Thyroid gland (tissue), 4 donors: Measurements from ENCODE around the gene MACROH2A1.

Experiments used
- CTCF ChIP-seq, 6 experiments: fragments of 200-600 bp in 3 of 6; fragments of 450-650 bp in 3 of 6; sonication (generic) in 3 of 6; IDR thresholded peaks; one replicate each; pipeline ENCODE4 v1.5.1; 2016 to 2019; ENCODE audit warnings: antibody characterized with exemption in 6 of 6, mild to moderate bottlenecking in 2 of 6, inconsistent platforms in 1 of 6, moderate library complexity in 1 of 6
- POLR2A ChIP-seq, 2 donors: fragments of 450-650 bp; IDR thresholded peaks; one replicate each; pipeline ENCODE4 v1.6.1; 2017; ENCODE audit warnings: antibody characterized with exemption in 2 of 2, mild to moderate bottlenecking in 2 of 2, moderate library complexity in 1 of 2

- TF ChIP-seq CTCF (IDR thresholded peaks at IDR 0.05), result no peak
- no peak for TF ChIP-seq POLR2A (IDR thresholded peaks at IDR 0.05)
Measured at GRCh38 chr5:135319458-135319857, 79.6 kb downstream of the MACROH2A1 start.
